Mucosa of stomach (tissue), 1 donor: ENCODE measurements around the gene AQP9.

ENCODE experiments used
- H3K27me3 ChIP-seq: one replicate; pipeline ENCODE4 v1.7.0; 2013; ENCODE audit warnings: mild to moderate bottlenecking, low read length; ENCODE audit not compliant: control insufficient read depth, insufficient read depth
- H3K36me3 ChIP-seq: one replicate; pipeline ENCODE4 v1.7.0; 2013; ENCODE audit warnings: low read length; ENCODE audit not compliant: control insufficient read depth, insufficient read depth
- H3K4me1 ChIP-seq: one replicate; pipeline ENCODE4 v1.7.0; 2013; ENCODE audit warnings: mild to moderate bottlenecking, low read length; ENCODE audit not compliant: control insufficient read depth, insufficient read depth
- H3K4me3 ChIP-seq: one replicate; pipeline ENCODE4 v1.7.0; 2013; ENCODE audit warnings: low read length
- H3K9ac ChIP-seq: one replicate; pipeline ENCODE4 v1.7.0; 2013; ENCODE audit warnings: mild to moderate bottlenecking, low read length, moderate library complexity
- H3K9me3 ChIP-seq: one replicate; pipeline ENCODE4 v1.7.0; 2013; ENCODE audit warnings: mild to moderate bottlenecking, low read length, moderate library complexity; ENCODE audit not compliant: control insufficient read depth
- donor health status: Pancreatic carcinoma.

Gene AQP9

GRCh38 chr15:58117619-58118018 lies 20.6 kb upstream of the AQP9 start:
- Histone ChIP-seq H3K4me1 (no peaks in the 10 kb centered on the region), H3K36me3 (no peaks in the 10 kb centered on the region), H3K4me3 (no peak overlapping the region), H3K27me3 (no peaks in the 10 kb centered on the region), H3K9ac (no peak overlapping the region), H3K9me3 (no peaks in the 10 kb centered on the region)

GRCh38 chr15:58118272-58118671 lies 19.9 kb upstream of the AQP9 start:
- no peaks in the 10 kb centered on the region for H3K4me1 ChIP-seq

GRCh38 chr15:58119016-58119415 lies 19.2 kb upstream of the AQP9 start:
- Histone ChIP-seq H3K27me3 (no peaks in the 10 kb centered on the region), H3K36me3 (no peaks in the 10 kb centered on the region), H3K4me3 (no peak overlapping the region), H3K4me1 (no peaks in the 10 kb centered on the region), H3K9me3 (no peaks in the 10 kb centered on the region), H3K9ac (no peak overlapping the region)

More at GRCh38 chr15:58118272-58118671, 19.9 kb upstream of the AQP9 start:
- Histone ChIP-seq H3K4me3 (no peak overlapping the region), H3K36me3 (no peaks in the 10 kb centered on the region), H3K27me3 (no peaks in the 10 kb centered on the region), H3K9me3 (no peaks in the 10 kb centered on the region), H3K9ac (no peak overlapping the region)

GRCh38 chr15:58124585-58124984 lies 13.6 kb upstream of the AQP9 start:
- Histone ChIP-seq H3K9ac (no peak overlapping the region), H3K9me3 (no peaks in the 10 kb centered on the region), H3K4me3 (no peak overlapping the region), H3K36me3 (no peaks in the 10 kb centered on the region), H3K4me1 (no peaks in the 10 kb centered on the region), H3K27me3 (no peaks in the 10 kb centered on the region)

GRCh38 chr15:58125333-58125732 lies 12.8 kb upstream of the AQP9 start:
- no peaks in the 10 kb centered on the region for H3K4me1 ChIP-seq
- H3K27me3 ChIP-seq = no peaks in the 10 kb centered on the region
- no peaks in the 10 kb centered on the region for H3K9me3 ChIP-seq
- no peak overlapping the region for H3K9ac ChIP-seq
- H3K36me3 ChIP-seq = no peaks in the 10 kb centered on the region
- H3K4me3 ChIP-seq = no peak overlapping the region

GRCh38 chr15:58134886-58135285 lies 3.3 kb upstream of the AQP9 start:
- no peaks in the 10 kb centered on the region for H3K9me3 ChIP-seq
- H3K36me3 ChIP-seq = no peaks in the 10 kb centered on the region
- no peaks in the 10 kb centered on the region for H3K27me3 ChIP-seq
- no peak overlapping the region for H3K9ac ChIP-seq
- H3K4me1 ChIP-seq = no peaks in the 10 kb centered on the region
- no peak overlapping the region for H3K4me3 ChIP-seq

GRCh38 chr15:58135511-58136174 lies 2.5 kb upstream of the AQP9 start:
- Histone ChIP-seq H3K4me1 (no peaks in the 10 kb centered on the region), H3K27me3 (no peaks in the 10 kb centered on the region), H3K4me3 (no peak overlapping the region), H3K36me3 (no peaks in the 10 kb centered on the region), H3K9me3 (no peaks in the 10 kb centered on the region), H3K9ac (no peak overlapping the region)

- Histone ChIP-seq H3K4me3 (no peak overlapping the region), H3K4me1 (no peaks in the 10 kb centered on the region), H3K9ac (no peak overlapping the region), H3K9me3 (no peaks in the 10 kb centered on the region), H3K36me3 (no peaks in the 10 kb centered on the region), H3K27me3 (no peaks in the 10 kb centered on the region)
These were observed 1.4 kb upstream of the AQP9 start for GRCh38 chr15:58136731-58137130.

- Histone ChIP-seq H3K4me1 (no peaks in the 10 kb centered on the region), H3K9ac (no peak overlapping the region), H3K9me3 (no peaks in the 10 kb centered on the region), H3K4me3 (no peak overlapping the region), H3K36me3 (no peaks in the 10 kb centered on the region), H3K27me3 (no peaks in the 10 kb centered on the region)
These were observed 495 bp upstream of the AQP9 start for GRCh38 chr15:58137686-58138085.

- Histone ChIP-seq H3K9ac (no peak overlapping the region), H3K4me3 (no peak overlapping the region), H3K27me3 (no peaks in the 10 kb centered on the region), H3K9me3 (no peaks in the 10 kb centered on the region), H3K36me3 (no peaks in the 10 kb centered on the region), H3K4me1 (no peaks in the 10 kb centered on the region)
These were observed 1.3 kb downstream of the AQP9 start for GRCh38 chr15:58139276-58139988.

- no peak overlapping the region for H3K9ac ChIP-seq
- H3K9me3 ChIP-seq = no peaks in the 10 kb centered on the region
- H3K4me1 ChIP-seq = no peaks in the 10 kb centered on the region
- no peak overlapping the region for H3K4me3 ChIP-seq
- no peaks in the 10 kb centered on the region for H3K27me3 ChIP-seq
- H3K36me3 ChIP-seq = no peaks in the 10 kb centered on the region
These were observed 1.9 kb downstream of the AQP9 start for GRCh38 chr15:58139989-58140522.

GRCh38 chr15:58141894-58142293 lies 3.7 kb downstream of the AQP9 start:
- Histone ChIP-seq H3K27me3 (no peaks in the 10 kb centered on the region), H3K9ac (no peak overlapping the region), H3K36me3 (no peaks in the 10 kb centered on the region), H3K4me1 (no peaks in the 10 kb centered on the region), H3K9me3 (no peaks in the 10 kb centered on the region), H3K4me3 (no peak overlapping the region)
